H4 (cell line): ENCODE results near the gene BDNF. TPM values are rescaled to one million over a fixed set of nuclear protein-coding genes. Genes with fewer than 3 reads are reported as not detected.
A peak's percentile ranks its signal among the peaks of the same experiment; 100 is the strongest.
"Not testable (repeated sequence)": the region's sequence is repeated elsewhere in the genome, so short reads cannot be mapped to it uniquely, and the experiment has no call there.

Source experiments
- DNase-seq: peaks from one replicate; pipeline ENCODE4 v3.0.0-alpha.2; 2015; ENCODE audit warnings: low spot score
- total RNA-seq: library from RNA; depleted of rRNA; stranded (reverse); fragments of >200 nt; shearing (Covaris generic); gene quantifications from 2 replicates; pipeline ENCODE4 v1.2.3, GENCODE V29; 2014; rRNA removed

Gene BDNF
- 10.6 and 16.1 TPM in 2 replicates for total RNA-seq

DNA sequence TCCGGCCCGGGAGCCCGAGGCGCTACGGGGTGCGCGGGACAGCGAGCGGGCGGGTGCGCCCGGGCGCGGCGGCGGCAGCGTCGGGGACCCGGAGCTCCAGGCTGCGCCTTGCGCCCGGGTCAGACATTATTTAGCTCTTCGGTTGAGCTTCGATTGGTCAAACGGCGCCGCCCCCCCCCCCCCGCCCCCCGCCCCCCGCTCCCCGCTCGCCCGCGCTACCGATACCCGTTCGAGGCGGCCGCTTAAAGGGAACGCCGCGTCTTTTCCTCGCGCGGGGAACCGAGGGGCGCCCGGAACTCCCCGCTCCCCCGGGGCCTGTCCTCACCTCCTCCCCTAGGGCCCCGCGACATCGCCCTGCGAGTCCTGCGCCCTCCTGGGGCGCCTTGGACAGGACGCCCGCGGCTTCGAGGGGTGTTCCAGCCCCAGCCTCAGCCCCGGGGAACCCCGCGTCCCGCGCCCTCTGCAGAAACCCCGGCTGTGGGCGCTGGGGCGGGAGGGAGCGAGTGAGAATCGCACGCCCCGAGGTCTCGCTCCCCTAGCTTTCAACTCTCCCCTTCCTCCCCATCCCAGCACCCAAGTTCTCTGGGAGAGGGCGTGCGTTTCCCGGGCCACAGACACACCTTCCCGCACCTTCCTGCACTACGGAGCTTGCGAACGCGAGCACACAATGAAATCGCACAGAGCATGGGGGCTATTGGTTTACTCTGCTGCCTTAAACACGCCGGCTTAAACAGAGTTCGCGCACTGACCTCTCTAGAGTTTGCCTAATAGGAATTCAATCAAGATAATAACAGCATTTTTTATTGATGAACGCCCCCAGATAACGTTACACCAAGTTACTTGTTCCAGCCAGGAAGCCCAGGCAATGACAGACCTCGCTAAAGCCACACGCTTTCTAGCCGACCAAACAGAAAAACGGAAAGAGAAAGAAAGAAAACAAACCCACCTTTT, at the start of gene BDNF:
Gene BDNF, minus strand, starts transcription at position 105 of the 951 bp plus-strand sequence. CDS start 41,891 bp downstream, outside the sequence.
- DNase-seq: peak; percentile 44

DNA sequence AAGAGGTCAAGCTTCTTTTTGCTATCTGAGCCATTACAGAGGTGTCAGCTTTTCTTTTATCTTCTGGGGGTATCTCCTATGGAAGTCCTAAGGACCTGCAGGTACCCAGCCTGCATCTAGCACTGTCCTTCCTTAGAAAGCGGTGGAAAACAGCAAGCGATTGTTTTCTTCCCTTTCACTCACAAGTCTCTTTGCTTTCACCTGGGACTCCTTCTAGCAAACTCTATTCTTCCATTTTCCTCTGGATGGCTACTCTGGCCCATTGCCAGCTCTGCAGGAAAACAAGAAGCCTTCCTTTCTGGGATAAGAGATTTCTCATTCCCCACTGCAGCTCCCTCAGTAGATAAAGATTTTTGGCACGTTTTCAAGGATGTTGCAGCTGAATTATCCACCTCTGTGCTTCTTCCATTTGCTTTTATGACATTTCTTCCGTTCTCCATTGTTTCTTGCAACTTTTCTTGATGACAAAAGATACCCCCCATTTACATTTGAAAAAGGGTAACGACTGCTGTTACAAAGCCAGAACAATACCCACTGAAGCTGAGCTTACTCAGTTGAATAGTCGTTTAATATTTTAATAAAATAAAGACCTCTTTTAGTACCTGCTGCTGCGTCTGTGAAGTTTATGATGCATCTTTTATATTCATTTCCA, 40.2 kb upstream of the BDNF start:
- DNase-seq: no peak

DNA sequence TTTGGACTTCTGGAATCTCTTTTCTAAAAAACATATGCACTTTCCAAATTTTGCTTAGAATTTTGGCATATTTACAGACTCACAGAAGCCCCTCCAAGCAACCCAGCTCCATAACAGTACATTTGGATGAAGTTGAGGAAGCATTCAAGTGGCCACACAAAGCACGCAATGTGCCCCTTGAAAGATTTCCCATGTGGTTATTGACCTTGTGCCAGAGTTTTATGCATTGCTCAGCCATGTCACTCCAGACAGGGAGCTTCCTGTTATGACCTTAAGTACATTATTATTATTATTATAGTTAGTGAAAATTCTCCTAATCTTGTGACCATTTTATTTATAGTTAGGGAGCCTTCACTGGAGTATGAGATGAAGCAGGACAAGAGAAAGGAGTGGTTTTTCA, 35.0 kb upstream of the BDNF start:
- no peak for DNase-seq

DNA sequence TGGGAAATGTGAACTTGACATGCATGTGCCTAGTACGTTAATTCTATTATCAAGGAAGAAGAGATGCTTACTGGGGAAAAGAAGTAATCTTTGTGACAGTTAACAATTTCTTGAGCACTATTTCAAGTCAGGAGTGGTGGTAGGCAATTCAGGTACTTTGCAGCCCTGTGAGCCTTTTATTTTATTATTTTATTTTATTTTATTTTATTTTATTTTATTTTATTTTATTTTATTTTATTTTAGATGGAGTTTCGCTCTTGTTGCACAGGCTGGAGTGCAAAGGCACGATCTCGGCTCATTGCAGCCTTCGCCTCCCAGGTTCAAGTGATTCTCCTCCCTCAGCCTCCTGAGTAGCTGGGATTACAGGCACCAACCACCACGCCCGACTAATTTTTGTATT, 31.5 kb upstream of the BDNF start:
- not testable (repeated sequence) for DNase-seq

DNA sequence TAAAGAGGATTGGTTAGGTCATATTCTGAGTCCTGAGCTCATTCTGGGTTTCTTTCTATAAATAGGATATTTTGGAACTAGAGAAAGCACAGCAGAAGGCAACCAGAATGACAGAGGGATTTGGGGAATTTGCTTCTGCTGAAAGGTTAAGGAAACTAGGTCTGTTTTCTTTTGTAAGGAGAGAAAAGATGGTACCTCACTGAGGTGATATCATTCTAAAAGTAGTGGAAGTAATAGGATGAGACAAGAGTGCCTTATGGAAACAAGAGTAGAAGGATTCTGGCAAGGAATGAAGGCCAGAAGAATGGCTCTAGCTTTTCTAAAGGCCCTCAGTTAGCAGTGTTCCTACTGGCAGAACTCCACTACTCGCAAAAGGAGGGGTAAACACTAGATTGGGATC, 26.7 kb upstream of the BDNF start:
- DNase-seq: no peak

DNA sequence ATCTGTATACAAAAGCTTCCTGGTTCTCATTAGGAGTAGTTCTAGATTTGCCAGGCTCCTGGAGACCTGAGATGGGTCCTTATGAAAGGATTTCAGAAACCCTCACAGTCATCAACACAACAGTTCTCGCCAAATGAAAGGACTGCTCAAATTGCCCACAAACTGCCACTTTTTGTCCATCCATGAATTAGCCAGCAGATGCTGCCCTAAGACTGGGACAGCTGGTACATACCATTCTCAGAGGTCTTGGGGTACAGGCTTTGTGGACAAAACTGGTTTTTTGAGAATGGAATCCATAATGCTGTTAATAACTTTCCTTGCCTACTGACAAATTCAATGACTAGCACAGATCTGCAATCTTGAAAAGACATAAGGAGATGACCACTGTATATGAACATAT, 23.4 kb upstream of the BDNF start:
- no peak for DNase-seq

DNA sequence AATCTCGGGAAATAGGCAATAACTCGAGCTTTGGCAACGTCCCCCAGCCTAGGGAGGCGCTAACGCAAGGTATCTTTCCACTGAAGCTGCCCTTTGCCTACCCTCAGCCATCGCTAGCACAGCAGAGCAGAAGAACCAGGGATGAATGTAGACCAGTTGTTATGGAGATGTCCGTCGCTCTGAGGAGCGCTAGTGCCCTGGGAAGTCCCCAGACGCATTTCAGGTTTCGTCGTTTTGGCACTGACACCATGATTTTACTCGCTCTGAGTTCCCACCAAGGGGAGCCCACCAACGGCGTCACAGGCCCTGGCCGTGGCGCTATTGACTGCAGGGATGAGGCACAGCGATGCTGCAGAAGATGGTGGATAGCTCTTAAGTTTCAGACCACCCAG, 22.7 kb upstream of the BDNF start:
- DNase-seq: no peak

DNA sequence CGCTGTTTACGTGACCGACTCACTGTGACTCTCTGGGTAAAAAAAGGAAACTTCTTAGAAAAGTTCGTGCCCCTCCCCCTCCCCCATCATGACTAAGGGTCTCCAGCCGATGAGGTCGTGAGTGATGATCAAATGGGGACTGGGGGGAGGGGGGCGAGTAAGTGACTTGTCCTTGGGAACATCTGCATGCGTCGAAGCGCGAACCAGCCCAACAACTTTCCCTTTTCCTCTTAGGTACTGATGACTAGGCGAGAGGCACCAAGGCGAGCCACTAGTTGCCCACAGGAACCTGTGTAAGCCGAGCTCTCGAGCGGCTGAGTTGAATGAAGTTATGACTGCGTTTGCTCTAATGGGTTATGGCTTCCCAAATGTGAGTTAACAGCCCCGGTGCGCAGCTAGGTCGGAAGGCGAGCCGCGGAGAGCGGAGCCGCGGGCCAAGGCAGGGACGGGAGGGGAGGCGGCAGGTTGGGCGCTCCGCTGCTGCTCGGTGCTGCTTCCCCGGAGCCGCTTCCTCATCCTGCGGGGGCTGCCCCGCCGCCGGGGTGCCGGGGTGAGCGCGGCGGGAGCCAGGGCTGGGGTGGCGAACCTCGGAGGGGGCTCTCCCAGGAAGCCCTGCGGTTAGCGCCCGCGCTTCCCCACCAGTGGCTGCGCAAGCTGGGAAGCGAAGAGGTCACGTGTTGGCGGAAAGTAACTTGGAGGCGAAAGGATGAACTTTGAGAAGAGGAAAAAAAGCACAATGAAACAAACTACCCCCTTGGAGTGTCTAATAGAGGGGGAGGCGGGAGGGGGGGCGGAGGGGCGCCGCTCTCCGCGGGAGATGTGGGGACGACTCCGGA, 22.1 kb upstream of the BDNF start:
- no peak for DNase-seq

DNA sequence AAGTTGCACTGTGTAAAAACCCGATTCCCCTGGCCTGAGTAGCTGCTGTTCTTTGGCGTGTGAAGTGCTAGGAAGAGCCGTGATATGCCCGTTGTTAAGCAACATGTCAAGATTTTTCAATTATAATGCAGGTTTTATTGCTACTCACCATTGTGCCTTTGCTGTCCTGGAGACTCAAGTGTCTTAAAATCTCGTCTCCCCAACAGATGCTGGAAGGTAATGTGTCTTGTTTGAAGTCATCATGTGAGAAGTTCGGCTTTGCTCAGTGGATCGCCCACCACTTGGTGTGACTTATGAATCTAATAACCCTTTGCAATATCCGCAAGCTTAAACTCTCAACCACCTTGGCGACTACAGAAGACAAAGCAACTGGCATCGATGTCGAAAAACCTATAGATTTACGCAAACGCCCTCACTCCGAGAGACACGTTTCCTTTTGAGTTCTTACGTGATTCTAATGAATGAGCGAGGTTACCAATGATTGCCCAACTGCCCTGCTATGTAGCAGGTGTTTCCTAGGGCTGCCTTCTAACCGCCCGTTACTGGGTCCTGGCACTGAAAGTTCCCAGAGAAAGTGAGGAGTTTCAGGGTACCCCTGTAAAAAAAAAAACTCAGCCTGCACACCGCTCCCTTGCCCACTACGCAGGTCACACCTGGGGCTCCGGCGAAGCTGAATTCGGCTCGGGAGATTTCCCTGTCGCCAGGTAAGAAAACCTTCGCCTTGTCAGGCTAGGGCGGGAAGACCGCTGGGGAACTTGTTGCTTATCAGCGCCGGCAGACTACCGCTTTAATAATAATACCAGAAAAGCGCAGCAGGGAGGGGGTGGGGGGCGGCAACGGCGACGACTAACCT, 21.2 kb upstream of the BDNF start:
- no peak for DNase-seq

DNA sequence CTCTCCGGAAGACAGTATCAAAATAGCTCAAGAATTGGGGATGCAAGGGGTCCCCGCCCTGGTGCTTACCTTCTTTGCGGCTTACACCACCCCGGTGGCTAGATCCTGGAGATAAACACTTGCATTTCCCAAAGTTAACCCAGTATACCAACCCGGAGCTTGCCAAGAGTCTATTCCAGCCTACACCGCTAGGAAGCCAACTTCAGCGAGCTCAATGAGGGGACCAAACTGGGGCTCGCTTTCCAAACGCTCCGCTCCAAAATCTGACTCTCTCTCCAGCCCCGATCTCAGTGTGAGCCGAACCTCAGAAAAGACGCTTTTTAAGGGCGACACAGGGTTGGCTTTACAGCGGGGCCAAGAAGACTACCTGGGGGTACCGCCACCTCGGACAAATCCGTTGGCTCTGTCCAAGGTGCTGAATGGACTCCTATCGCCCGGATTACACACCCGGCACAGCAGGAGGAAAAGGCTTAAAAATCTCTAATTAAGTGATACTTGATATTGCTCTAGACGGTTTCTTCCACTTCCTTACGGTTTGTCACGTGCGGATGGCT, 20.1 kb upstream of the BDNF start:
- no peak for DNase-seq

DNA sequence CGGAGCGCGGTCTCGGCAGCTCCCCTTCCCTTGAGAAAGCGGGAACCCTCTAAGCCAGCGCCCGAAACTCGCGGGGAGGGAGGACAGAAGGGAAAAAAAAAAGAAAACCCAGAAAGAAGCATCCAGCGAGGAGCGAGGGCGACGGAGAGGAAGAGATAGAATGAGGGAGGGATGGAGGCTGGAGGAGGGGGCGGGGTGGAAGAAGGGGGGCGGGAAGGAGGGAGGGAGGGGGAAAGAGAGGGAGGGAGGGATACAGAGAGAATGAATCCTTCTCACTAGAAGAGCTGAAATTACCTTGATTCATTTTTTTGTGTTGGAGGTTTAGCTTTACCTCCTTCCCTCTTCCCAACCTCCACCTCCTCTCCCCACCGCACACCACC, 19.3 kb upstream of the BDNF start:
- no peak for DNase-seq

DNA sequence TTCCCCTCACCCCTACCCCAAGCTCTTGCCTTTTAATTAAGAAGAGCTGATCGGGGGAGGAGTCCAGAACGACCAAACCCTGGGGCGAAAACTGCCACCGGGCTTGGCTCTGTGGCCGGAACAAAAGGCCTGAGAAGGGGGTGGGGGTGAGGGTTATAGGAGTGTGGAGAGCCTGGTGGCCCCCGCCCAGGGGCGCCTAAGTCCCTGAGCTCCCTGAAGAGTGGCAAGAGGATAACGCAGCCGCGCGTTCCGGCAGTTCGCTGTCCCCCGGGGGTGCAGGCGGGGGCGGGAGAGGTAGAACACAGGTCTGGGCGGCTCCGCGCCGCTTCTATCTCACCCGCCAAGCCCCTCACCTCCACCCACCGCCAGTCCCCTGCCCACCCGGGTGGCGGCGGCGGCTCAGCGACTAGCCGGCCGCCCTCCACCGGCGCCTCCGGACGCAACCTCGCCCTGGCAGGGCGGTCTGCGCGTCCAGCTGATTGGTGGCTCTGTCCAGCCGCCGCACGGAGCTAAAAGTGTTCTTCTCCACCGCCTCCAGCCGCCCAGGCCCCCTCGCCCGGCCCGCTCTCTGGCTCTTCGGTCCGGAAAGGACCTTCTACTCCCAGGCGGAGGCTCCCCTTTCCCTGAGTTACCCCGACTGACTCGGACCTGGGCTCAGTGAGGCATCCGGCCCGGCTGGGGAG, 18.7 kb upstream of the BDNF start:
- peak; percentile 39 for DNase-seq

DNA sequence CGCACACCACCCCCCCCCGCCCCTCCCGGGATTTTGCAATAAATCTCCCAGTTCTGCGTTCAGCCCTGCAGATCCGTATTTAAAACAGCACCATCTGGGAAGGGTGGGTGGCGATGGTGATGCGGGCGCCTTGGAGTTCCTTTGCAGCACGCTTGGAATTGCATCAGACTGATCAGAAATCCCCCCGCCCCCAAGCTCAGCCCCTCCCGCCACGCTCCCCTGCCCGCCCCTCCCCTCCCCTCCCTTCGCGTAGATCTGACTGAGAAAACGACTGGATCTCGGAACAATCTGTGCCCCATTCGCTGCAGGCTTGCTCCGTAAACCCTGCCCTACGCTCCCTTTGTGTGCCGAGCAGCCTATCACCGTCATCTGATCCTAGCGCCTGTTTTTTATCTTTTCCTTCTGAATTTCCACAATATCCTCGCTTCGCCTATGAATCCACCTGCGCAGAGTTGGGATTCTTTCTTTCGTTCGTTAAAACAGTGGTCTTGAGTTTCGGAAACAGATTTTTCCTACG, 18.1 kb upstream of the BDNF start:
- peak; percentile 96 for DNase-seq

DNA sequence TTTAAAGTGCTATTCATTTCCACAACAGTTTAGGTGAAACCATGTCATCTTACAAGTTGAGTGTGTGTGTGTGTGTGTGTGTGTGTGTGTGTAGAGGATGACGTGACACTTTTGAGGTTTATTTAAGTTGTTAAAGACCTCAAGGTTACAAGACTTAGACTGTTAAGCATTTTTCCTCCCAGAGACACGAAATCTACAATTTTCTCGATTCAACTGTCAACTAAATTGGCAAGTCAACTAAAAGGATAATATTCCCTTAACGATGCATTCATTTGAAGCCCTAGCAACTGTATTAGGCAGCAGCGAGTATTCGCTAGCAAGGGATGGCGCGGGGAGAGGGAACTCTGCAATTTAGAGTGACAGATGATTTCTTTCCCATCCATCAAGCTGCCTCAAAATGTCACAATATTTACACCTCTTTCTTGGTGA, 17.6 kb upstream of the BDNF start:
- no peak for DNase-seq

DNA sequence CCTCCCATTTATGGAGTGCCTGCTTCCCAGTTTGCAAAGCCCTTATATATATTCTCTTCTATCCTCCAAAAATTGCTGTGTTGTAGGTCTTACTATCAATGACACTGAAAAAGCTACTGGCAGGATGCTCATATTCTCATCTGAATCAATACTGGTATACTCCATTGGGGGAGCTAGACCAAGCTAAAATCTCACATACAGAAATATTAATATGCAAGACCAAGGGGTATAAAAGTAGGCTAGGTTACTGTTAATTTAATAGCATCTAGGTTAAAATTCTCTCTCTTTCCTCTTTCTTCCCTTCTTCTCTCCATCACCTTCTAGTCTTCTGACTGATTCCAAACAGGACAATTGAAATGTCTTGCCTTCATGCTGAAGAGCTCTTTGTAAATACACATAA, 17.1 kb upstream of the BDNF start:
- no peak for DNase-seq

DNA sequence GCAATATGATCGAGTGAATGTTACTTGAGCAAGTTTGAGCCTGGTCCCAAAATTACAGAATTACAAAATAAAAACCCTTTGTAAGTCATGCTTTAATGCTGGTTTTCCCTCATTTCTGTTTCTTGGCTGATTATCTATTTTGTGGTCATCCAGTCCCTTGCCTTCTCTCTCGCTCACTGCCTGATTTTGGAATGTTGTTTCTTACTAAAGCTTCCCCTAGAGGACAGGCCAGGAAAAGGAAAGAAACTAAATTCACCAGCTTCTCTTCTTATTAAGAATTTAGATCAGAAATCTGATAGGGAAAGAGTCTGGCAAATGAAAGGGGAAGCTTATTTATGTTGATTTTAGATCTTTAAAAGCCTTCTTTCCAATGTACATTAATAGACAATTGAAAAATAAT, 16.6 kb upstream of the BDNF start:
- peak; percentile 47 for DNase-seq

DNA sequence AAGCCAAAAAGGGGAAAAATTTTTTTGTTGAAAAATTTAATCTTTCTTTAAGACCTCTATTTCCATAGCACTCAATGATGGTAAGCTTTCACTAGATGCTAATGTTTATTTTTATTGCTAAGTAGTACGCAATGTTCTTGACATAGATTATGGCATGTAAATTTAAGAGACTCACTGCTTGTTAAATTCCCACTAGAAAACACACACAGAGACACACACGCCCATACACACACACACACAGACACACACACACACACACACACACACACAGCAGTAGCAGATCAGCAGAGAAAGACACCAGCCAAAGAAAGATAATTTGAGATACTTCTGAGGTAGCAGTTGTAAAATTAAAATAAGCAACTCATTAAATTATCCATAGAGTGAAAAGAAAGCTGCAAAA, 16.0 kb upstream of the BDNF start:
- DNase-seq: no peak

DNA sequence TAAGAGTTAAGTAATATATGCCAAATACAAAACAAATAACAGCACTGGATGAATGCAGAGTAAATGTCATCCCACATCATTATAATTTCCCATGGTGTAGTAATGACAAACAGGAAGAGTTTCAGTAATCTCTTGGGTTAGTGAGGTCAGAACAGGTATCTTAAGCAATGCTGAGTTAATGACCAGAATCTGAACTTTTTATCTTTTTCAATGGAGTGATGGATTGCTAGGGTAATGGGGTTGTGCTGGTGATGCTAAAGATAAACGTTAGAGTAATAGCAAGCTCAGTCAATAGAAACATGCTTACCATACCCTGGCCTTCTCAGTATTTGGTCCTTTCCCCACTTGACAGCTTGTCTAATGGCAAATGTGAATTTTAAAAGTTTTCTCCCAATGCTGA, 11.5 kb upstream of the BDNF start:
- DNase-seq: no peak

DNA sequence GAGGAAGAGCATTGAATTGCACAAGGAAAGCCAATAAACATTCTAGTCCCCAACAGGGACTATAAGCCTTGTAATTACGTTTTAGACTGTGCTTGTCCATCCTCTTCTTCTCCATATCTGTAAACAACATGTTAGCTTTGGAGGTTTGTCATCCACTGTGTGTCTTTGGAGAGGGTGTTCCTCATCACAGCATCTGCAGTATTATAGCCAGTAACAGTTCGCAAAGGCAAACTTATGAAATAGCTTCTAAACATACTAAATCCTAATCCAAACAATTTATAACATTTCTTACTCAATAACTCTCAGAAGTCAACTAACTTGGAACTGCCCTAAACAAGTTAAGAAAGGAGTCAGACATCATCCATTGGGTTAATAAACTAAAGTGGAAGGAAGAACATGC, 10.3 kb upstream of the BDNF start:
- DNase-seq: peak; percentile 37

DNA sequence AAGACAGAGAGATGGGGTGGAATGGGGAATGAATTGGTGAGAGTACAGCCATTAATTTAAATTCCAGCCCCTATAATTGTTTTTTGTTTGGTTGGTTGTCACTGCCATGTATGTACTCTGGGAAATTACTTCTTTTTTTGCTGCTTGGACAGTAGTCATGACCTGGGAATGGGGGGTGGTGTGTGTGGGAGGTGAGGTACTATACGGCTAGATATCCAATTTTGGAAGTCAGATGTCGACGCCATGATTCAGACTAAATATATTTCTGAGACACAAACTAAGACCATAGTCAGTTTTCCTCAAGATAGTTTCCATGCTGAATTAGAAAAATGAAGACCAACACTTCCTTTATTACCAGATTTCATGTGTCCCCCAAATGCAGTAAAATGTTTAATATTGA, 7.4 kb upstream of the BDNF start:
- no peak for DNase-seq
